ENCODE measurements around the gene NAGLU.
"Not testable (repeated sequence)": the region's sequence is repeated elsewhere in the genome, so short reads cannot be mapped to it uniquely, and the experiment has no call there.

NAGLU gene

GRCh38 chr17:42554250-42555121 is 18.4 kb downstream of the NAGLU start:
- peak overlapping the region; percentile 78 for H3K4me3 ChIP-seq (ENCODE audit: low read length)
- peak; percentile 60 for DNase-seq (ENCODE audit: low read depth)
- no peak for TF ChIP-seq CTCF (IDR thresholded peaks at IDR 0.05; ENCODE audit: insufficient read depth, low read depth, low read length, missing control alignments)

GRCh38 chr17:42555122-42555622 is 19.1 kb downstream of the NAGLU start:
- DNase-seq (ENCODE audit: low read depth): no peak
- no peak for TF ChIP-seq CTCF (IDR thresholded peaks at IDR 0.05; ENCODE audit: insufficient read depth, low read depth, low read length, missing control alignments)
- H3K4me3 ChIP-seq (ENCODE audit: low read length): peak overlapping the region; percentile 78

GRCh38 chr17:42555961-42556617 is 20.0 kb downstream of the NAGLU start:
- DNase-seq (ENCODE audit: low read depth); H3K4me3 ChIP-seq (ENCODE audit: low read length): not testable (repeated sequence)

DNA sequence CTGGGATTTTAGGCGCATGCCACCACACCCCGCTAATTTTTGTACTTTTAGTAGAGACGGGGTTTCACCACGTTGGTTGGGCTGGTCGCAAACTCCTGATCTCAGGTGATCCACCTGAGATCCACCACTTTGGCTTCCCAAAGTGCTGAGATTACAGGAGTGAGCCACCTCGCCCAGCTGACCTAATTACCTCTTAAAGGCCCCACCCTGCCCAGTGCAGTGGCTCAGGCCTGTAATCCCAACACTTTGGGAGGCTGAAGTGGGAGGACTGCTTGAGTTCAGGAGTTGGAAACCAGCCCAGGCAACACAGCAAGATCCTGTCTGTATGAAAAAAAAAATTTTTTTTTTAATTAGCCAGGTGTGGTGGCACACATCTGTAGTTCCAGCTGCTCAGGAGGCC is 23.0 kb downstream of the NAGLU start:
- no peak for DNase-seq (ENCODE audit: low read depth)
- no peak overlapping the region for H3K4me3 ChIP-seq (ENCODE audit: low read length)
- no peak for TF ChIP-seq CTCF (IDR thresholded peaks at IDR 0.05; ENCODE audit: insufficient read depth, low read depth, low read length, missing control alignments)

- no peak for TF ChIP-seq CTCF (IDR thresholded peaks at IDR 0.05; ENCODE audit: insufficient read depth, low read depth, low read length, missing control alignments)
- DNase-seq (ENCODE audit: low read depth): no peak
- H3K4me3 ChIP-seq (ENCODE audit: low read length): no peak overlapping the region
Measured at GRCh38 chr17:42560246-42560645, 24.2 kb downstream of the NAGLU start.

GRCh38 chr17:42561897-42562387 is 25.9 kb downstream of the NAGLU start, which contains the start of gene COASY:
TSS of gene COASY (plus strand) at chr17:42562148. CDS start at chr17:42562623, 475 bp downstream.
- peak within 1 kb of the TSS; percentile 97 for H3K4me3 ChIP-seq (ENCODE audit: low read length)
- no peak for TF ChIP-seq CTCF (IDR thresholded peaks at IDR 0.05; ENCODE audit: insufficient read depth, low read depth, low read length, missing control alignments)
- peak; percentile 97 for DNase-seq (ENCODE audit: low read depth)

Measured in epithelial cell of esophagus (primary cell).